ENCODE results near the gene KIFAP3.
"Not testable (repeated sequence)": the region's sequence is repeated elsewhere in the genome, so short reads cannot be mapped to it uniquely, and the experiment has no call there.

KIFAP3 gene

DNA sequence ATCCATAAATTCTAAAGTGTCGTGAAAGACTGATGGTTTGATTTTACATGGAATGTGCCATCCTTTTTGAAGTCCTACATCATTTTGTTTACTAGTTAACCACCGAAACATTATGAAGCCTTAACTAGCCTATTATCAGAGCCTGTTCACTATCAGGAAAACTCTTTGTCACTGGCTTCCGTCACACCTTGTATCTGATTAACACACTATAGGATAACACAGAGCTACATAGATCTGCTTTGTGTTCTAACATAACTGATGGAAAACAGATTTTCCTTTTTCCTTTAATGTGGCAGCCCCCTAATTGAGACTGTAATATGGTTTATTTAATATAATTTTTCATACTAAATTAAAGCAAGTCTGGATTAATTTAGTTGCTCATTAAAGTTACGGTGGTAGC lies 106.3 kb downstream of the KIFAP3 start:
- DNase-seq = no peak

GRCh38 chr1:169964206-169964605 lies 110.3 kb downstream of the KIFAP3 start:
- DNase-seq = no peak

DNA sequence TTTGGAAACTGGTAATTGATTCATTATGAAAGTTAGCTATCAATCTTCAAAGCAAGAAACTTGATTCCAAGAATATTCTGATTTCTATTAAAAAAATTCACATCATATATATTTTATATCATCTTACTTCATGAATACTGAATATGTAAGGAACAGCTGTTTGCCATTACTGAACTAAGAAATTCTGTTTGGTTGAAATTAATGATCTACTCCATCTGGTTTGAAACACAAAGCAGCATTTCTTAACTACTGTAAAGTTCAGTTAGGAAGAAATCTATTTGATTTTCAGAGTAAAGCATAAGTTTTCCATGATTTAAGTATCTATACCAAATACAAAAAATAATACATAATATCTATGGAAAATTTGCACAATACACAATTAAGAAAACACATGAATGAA lies 114.8 kb downstream of the KIFAP3 start:
- no peak for DNase-seq

DNA sequence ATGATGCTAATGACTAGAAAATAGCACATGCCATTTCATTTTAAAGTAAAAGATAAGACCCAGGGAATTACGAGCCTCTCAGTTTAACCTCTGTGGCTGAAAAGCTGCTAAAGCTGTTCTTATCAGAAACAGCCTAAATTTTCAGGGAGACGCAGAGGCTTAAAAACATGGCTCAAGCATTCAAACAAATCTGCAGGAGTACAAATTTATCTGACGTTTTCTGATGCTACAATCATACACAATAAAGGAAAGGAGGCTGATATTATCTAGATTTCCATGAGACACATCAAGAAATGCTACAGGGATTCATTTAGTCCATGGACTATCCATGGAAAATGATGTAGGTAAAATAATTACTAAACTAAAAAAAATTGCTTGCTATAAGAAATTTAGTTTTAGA lies 115.5 kb downstream of the KIFAP3 start:
- no peak for DNase-seq

DNA sequence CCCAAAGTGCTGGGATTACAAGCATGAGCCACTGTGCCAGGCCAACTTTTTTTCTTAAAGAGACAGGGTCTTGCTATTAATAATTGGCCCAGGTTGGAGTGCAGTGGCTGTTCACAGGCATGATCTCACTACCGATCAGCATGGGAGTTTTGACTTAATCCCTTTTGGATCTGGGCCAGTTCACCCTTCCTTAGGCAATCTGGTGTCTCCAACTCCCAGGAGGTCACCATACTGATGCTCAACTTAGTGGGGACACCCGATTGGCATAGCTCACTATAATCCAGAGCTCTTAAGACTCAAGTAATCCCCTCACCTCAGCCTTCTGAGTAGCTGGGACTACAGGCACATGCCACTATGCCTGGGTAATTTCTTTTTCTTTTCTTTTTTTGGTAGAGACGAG lies 116.6 kb downstream of the KIFAP3 start:
- DNase-seq = no peak

DNA sequence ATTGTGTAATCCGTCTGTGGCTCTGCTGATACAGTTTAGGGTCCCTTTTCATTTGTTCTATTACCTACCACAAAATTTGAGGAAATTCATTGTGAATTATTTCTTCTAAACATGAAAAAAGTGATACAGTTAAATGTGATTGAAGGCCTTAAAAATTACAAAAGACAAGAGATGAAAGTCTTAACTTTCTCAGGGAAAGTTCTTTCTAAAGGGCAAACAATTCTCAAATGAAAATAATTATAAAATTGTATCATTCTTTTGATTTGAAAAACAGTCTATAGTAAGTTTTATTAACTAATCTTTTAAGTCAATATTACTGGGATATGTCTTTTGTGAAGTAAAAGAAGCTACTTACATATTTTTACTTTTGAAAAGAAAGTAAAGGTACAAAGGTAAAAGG lies 123.4 kb downstream of the KIFAP3 start:
- DNase-seq = no peak

DNA sequence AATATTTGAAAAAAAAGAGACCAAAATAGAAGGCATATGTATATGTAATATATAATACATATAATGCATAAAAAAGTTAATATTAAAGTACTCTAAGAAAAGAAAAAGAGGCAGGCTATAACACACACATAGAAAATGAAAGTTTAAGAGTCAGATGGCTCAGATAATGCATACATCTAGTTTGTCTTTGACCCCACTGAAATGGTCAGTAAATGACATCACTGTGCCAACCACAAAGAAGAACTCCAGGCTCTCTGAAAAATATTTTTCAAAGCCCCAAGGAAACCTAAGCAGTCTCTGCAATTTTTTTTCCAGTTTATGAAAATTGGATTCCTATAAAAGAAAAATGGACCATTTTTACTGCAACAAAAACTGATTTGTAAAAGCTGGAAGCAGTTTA lies 125.4 kb downstream of the KIFAP3 start:
- DNase-seq = no peak

- no peak for DNase-seq
These were observed 128.3 kb downstream of the KIFAP3 start for GRCh38 chr1:169946206-169946605.

- DNase-seq = no peak
These were observed 129.3 kb downstream of the KIFAP3 start for GRCh38 chr1:169945181-169945580.

DNA sequence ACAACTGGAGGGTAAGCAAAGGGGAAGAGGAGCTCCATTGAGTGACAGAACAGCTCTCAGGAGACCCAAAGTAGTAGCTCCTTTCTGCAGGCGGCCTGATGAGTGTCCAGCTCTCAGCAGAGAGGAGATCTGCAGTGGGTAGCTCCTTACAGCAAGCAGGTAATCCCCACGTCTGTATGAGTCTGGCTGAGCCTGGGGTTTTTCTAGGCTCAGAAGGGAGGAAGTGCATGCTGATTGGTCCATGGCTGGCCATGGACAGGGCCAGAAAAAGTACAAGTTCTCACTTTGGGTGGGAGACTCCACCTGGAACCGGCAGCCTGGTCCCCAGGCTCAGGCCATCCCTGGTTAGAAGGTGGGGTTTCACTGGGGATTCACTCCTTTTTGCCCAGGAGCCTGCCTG lies 129.9 kb downstream of the KIFAP3 start:
- DNase-seq = no peak

- DNase-seq = no peak
These were observed 130.4 kb downstream of the KIFAP3 start for GRCh38 chr1:169943963-169944526.

GRCh38 chr1:169941982-169942830 lies 132.3 kb downstream of the KIFAP3 start:
- DNase-seq = no peak

- no peak for DNase-seq
These were observed 140.3 kb downstream of the KIFAP3 start for GRCh38 chr1:169933984-169934725.

GRCh38 chr1:169931795-169932231 lies 142.7 kb downstream of the KIFAP3 start:
- no peak for DNase-seq

- DNase-seq = no peak
These were observed 145.3 kb downstream of the KIFAP3 start for GRCh38 chr1:169929210-169929526.

DNA sequence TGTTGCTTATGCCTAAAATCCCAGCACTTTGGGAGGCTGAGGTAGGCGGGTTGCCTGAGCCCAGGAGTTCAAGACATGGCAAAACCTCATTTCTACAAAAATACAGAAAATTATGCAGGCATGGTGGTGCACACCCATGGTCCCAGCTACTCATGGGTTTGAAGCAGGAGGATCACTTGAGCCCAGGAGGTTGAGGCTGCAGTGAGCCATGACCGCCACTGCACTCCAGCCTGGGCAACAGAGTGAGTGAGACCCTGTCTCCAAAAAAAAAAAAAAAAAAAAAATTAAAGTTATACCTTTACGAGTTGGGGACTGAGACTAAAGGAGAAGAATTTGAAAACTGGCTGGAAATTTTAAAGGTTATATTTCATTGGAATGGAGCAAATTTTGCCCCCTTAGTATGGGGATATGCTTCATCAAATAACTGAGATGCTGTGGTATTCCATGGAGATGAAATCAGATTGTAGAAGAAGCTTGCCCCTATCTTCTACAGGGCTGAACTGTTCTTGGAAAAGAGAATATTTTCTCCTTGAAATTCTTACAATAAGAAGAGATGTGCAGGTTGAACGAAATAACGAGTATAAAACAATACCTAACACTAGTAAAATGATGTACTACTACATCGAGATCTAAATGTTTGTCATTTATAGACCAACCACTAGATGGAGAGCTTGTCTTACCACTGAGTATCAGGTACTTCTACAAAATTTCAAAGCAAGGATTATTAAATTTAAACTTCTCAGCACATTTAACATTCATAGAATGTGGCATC lies 145.9 kb downstream of the KIFAP3 start:
- no peak for DNase-seq

- no peak for DNase-seq
These were observed 148.7 kb downstream of the KIFAP3 start for GRCh38 chr1:169925505-169926482.

- no peak for DNase-seq
These were observed 149.7 kb downstream of the KIFAP3 start for GRCh38 chr1:169924829-169925228.

DNA sequence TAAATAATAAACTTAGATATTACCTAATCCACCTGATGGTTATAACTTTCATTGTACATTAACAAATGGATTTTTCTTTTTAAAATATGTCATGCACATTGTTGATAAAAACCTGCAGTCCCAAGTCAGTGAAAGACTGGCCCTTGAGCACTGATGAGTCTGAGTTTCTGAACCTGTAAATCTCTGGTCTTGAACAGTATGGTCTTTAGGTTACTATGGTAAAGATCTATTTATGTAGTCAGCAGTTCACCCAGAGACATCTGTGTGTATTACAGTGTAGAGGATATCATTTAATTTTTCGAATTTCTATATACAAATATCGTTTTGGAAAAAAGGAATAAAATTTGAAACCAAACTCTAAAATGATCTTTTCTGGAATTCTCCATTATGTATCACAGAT lies 150.4 kb downstream of the KIFAP3 start:
- DNase-seq = no peak

- DNase-seq = no peak
These were observed 153.4 kb downstream of the KIFAP3 start for GRCh38 chr1:169921080-169921479.

- DNase-seq = no peak
These were observed 155.6 kb downstream of the KIFAP3 start for GRCh38 chr1:169918927-169919326.

DNA sequence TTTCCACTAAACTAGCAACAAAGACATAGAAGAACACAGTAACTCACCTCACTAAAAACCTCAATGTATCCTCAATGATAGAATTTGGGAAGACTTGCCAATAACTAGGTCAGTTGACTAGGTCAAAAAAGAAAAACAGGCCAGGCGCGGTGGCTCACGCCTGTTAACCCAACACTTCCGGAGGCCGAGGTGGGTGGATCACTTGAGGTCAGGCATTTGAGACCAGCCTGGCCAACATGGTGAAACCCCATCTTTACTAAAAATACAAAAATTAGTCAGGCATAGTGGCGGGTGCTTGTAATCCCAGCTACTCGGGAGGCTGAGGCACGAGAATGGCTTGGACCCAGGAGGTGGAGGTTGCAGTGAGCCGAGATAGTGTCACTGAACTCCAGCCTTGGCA lies 156.3 kb downstream of the KIFAP3 start:
- not testable (repeated sequence) for DNase-seq

Data from stimulated activated CD4-positive, alpha-beta T cell treated with anti-CD3 and anti-CD28 coated beads, Interleukin-12 subunit alpha, Interleukin-12 subunit beta, amount 100 ng/mL, for 4 hours (primary cell).